ENCODE data around the gene ARHGAP10. TPM values are rescaled to one million over a fixed set of nuclear protein-coding genes. Genes with fewer than 3 reads are reported as not detected.
"Not testable (repeated sequence)": the region's sequence is repeated elsewhere in the genome, so short reads cannot be mapped to it uniquely, and the experiment has no call there.

The ARHGAP10 gene
- total and polyA plus RNA-seq, 3 experiments from 2014 or later = 8.6 to 14.0 (median 9.7) TPM

DNA sequence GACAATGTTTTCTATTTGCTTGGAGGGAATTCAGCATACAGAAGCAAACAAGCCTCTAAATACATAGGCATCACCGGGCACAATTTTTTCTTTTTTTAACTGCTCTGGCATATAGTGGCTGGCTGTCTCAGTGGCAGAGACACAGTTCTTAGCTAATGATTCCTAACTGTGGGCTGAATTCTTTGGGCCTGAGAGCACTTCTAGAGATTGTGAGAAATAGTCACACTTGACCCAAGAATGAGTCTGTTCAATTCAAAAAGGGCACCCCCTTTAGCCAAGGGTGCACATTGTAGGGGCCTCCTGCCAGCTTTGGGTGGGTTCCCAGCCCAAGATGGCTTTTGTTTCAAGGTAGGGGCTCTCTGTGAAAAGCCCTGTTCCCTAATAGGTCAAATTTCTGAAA lies 345.7 kb downstream of the ARHGAP10 start:
- no peak overlapping the region for H3K4me3 Mint-ChIP-seq
- no peaks in the 10 kb centered on the region for H3K27me3 Mint-ChIP-seq
- ChIA-PET CTCF (interaction anchor here (1.3 kb wide), 1 partner anchor 21 kb away, joined by 3 read pairs; no protein-coding TSS in a partner anchor), POLR2A (no interaction called here)
- H3K4me1 Mint-ChIP-seq = no peaks in the 10 kb centered on the region
- peak overlapping the region in 2 of 8 donors; percentile 19 to 28 for H3K27ac Mint-ChIP-seq
- no peaks in the 10 kb centered on the region for H3K4me1 ChIP-seq (ENCODE audit: insufficient read depth, low read length)
- H3K27ac ChIP-seq (ENCODE audit: low read depth, low read length) = no peak overlapping the region
- DNase-seq = no peak
- H3K4me3 ChIP-seq (ENCODE audit: low read length) = no peak overlapping the region
- peaks cover 24 to 96% (median 77%) of the 10 kb centered on the region in 3 donors for H3K36me3 Mint-ChIP-seq
- H3K36me3 ChIP-seq (ENCODE audit: insufficient read depth, low read length) = peaks cover 4% of the 10 kb centered on the region
- no peaks in the 10 kb centered on the region for H3K27me3 ChIP-seq (ENCODE audit: insufficient read depth, low read length, poor library complexity, severe bottlenecking)
- H3K9me3 Mint-ChIP-seq = peaks cover 6 to 47% (median 35%) of the 10 kb centered on the region in 5 donors
- H3K9me3 ChIP-seq (ENCODE audit: low read length) = peaks cover 17% of the 10 kb centered on the region

DNA sequence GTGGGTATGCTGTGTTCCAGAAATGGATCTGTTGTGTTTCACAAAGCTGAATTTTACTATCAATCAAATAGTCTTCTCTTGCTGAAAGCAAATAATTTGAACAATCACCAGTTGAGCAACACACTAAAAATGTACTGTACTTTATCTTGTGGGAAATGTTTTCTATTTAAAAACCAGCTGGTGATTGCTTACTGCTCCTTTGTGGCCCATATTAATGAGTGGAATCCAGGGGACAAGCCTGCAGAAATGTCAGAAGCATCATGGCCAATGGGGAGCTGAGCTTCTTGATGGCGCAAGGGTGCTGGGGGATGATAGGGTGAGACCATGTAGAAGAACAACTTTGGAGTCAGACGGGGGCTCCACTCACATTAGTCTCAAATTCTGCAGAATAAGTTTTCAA lies 346.2 kb downstream of the ARHGAP10 start:
- ChIA-PET CTCF (no interaction called here), POLR2A (no interaction called here)
- H3K36me3 Mint-ChIP-seq = peaks cover 24 to 93% (median 73%) of the 10 kb centered on the region in 3 donors

DNA sequence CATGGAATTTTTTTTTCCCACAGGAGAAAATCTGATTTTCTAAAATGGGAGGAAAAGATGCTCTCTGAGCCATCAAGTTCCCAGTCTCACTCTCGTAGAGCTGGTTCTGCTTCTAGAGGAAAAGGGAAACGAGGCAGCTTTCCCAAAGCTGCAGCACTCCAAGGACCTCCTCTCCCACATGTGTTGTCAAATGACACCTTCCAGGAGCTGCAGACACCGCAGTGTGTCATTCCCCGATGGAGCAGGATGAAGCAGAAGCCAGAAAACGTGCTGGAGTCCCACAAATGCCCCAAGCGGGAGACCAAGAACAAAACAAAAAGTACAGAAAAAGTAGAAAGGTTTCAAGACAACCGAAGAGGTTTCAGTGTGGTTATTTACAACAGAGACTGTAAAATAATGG lies 348.1 kb downstream of the ARHGAP10 start:
- peaks cover 22 to 79% (median 69%) of the 10 kb centered on the region in 3 donors for H3K36me3 Mint-ChIP-seq

More for the DNA sequence above, 346.2 kb downstream of the ARHGAP10 start:
- H3K27ac ChIP-seq (ENCODE audit: low read depth, low read length) = no peak overlapping the region
- H3K36me3 ChIP-seq (ENCODE audit: insufficient read depth, low read length) = peaks cover 4% of the 10 kb centered on the region
- Mint-ChIP-seq H3K9me3 (peaks cover 6 to 42% (median 35%) of the 10 kb centered on the region in 5 donors), H3K27ac (peak overlapping the region in 2 of 8 donors; percentile 54 to 58), H3K4me1 (no peaks in the 10 kb centered on the region), H3K27me3 (no peaks in the 10 kb centered on the region), H3K4me3 (no peak overlapping the region)
- H3K9me3 ChIP-seq (ENCODE audit: low read length) = peaks cover 17% of the 10 kb centered on the region
- no peak for DNase-seq
- no peaks in the 10 kb centered on the region for H3K4me1 ChIP-seq (ENCODE audit: insufficient read depth, low read length)
- H3K4me3 ChIP-seq (ENCODE audit: low read length) = no peak overlapping the region
- H3K27me3 ChIP-seq (ENCODE audit: insufficient read depth, low read length, poor library complexity, severe bottlenecking) = no peaks in the 10 kb centered on the region

DNA sequence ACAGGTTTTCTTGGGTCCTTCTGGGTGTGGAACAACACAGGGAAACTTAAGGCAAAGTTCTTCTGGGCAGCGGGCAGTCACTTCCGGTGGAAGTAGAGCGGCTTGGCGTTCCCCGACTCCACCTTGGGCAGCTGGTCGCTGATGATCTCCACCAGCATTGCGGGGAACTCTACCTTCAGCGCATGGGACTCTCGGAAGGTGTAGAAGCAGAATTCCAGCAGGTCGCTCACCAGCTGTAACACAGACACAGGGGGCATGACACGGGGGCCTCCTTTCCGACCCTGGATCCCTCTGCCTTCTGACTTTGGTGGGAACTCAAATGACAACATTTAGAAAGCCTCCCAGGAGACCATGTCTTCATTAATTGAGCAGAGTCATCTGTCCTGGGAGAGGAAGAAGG lies 349.4 kb downstream of the ARHGAP10 start:
- Mint-ChIP-seq H3K36me3 (peaks cover 15 to 66% (median 61%) of the 10 kb centered on the region in 3 donors), H3K27me3 (no peaks in the 10 kb centered on the region), H3K9me3 (peaks cover 3 to 10% (median 7%) of the 10 kb centered on the region in 5 donors), H3K4me1 (peaks cover 21 to 30% (median 25%) of the 10 kb centered on the region in 3 donors), H3K4me3 (no peak overlapping the region), H3K27ac (peak overlapping the region in 1 of 8 donors; percentile 8)
- Histone ChIP-seq H3K9me3 (ENCODE audit: low read length) (no peaks in the 10 kb centered on the region), H3K27ac (ENCODE audit: low read depth, low read length) (no peak overlapping the region), H3K4me1 (ENCODE audit: insufficient read depth, low read length) (no peaks in the 10 kb centered on the region), H3K27me3 (ENCODE audit: insufficient read depth, low read length, poor library complexity, severe bottlenecking) (no peaks in the 10 kb centered on the region), H3K36me3 (ENCODE audit: insufficient read depth, low read length) (peaks cover 4% of the 10 kb centered on the region), H3K4me3 (ENCODE audit: low read length) (no peak overlapping the region)
- no peak for DNase-seq
- POLR2A ChIA-PET = no interaction called here
- CTCF ChIA-PET = interaction anchor here (1.6 kb wide), 1 partner anchor 29 kb away, joined by 5 read pairs; no protein-coding TSS in a partner anchor

More for the DNA sequence above, 348.1 kb downstream of the ARHGAP10 start:
- Histone ChIP-seq H3K4me3 (ENCODE audit: low read length) (no peak overlapping the region), H3K27ac (ENCODE audit: low read depth, low read length) (no peak overlapping the region), H3K9me3 (ENCODE audit: low read length) (peaks cover 4% of the 10 kb centered on the region), H3K27me3 (ENCODE audit: insufficient read depth, low read length, poor library complexity, severe bottlenecking) (no peaks in the 10 kb centered on the region), H3K36me3 (ENCODE audit: insufficient read depth, low read length) (peaks cover 4% of the 10 kb centered on the region), H3K4me1 (ENCODE audit: insufficient read depth, low read length) (no peaks in the 10 kb centered on the region)
- POLR2A ChIA-PET = no interaction called here
- H3K4me1 Mint-ChIP-seq = peaks cover 11 to 17% (median 12%) of the 10 kb centered on the region in 3 donors
- CTCF ChIA-PET = interaction anchor here (1.6 kb wide), 1 partner anchor 27 kb away, joined by 5 read pairs; no protein-coding TSS in a partner anchor
- no peaks in the 10 kb centered on the region for H3K27me3 Mint-ChIP-seq
- peaks cover 6 to 24% (median 18%) of the 10 kb centered on the region in 5 donors for H3K9me3 Mint-ChIP-seq
- H3K27ac Mint-ChIP-seq = peak overlapping the region in 1 of 8 donors; percentile 69
- no peak overlapping the region for H3K4me3 Mint-ChIP-seq
- no peak for DNase-seq

DNA sequence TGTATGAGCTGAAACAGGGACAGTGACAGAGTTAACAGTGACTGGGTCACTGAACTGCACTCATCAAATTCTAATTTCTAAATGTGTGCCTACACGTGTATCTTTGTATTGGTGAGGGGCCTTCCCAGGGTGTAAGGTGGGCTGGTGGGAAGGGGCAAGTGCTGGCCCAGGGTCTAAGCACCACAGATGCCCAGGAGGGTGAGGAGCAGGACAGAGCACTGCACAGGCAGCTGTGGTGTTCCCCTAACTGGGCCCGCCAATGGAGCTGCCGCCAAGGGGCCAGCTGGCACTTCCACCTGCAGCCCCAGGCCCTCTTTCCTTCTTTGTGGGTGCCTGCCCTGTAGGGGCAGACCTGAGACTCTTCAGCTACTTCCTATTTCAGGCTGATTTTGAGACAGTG lies 349.9 kb downstream of the ARHGAP10 start:
- peak overlapping the region in 1 of 8 donors; percentile 79 for H3K27ac Mint-ChIP-seq
- no peaks in the 10 kb centered on the region for H3K27me3 ChIP-seq (ENCODE audit: insufficient read depth, low read length, poor library complexity, severe bottlenecking)
- no peaks in the 10 kb centered on the region for H3K4me1 ChIP-seq (ENCODE audit: insufficient read depth, low read length)
- no peak overlapping the region for H3K4me3 ChIP-seq (ENCODE audit: low read length)
- H3K27ac ChIP-seq (ENCODE audit: low read depth, low read length) = no peak overlapping the region
- peaks cover 22 to 33% (median 26%) of the 10 kb centered on the region in 3 donors for H3K4me1 Mint-ChIP-seq
- CTCF ChIA-PET = no interaction called here
- no peaks in the 10 kb centered on the region for H3K9me3 ChIP-seq (ENCODE audit: low read length)
- no peak overlapping the region for H3K4me3 Mint-ChIP-seq
- peaks cover 13 to 62% (median 56%) of the 10 kb centered on the region in 3 donors for H3K36me3 Mint-ChIP-seq
- H3K36me3 ChIP-seq (ENCODE audit: insufficient read depth, low read length) = peaks cover 3% of the 10 kb centered on the region
- DNase-seq = no peak
- H3K27me3 Mint-ChIP-seq = no peaks in the 10 kb centered on the region
- peaks cover 0 to 7% (median 5%) of the 10 kb centered on the region in 5 donors for H3K9me3 Mint-ChIP-seq
- POLR2A ChIA-PET = no interaction called here

DNA sequence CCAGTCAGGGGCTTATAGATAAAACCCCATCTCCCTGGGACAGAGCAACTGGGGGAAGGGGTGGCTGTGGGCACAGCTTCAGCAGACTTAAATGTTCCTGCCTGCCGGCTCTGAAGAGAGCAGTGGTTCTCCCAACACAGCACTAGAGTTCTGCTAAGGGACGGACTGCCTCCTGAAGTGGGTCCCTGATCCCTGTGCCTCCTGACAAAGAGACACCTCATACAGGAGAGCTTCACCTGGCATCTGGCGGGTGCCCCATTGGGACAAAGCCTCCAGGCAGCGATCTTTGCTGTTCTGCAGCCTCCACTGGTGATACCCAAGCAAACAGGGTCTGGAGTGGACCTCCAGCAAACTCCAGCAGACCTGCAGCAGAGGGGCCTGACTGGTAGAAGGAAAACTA lies 351.2 kb downstream of the ARHGAP10 start:
- H3K9me3 ChIP-seq (ENCODE audit: low read length); H3K27me3 ChIP-seq (ENCODE audit: insufficient read depth, low read length, poor library complexity, severe bottlenecking); DNase-seq; H3K4me1 ChIP-seq (ENCODE audit: insufficient read depth, low read length); H3K36me3 ChIP-seq (ENCODE audit: insufficient read depth, low read length); H3K27me3 Mint-ChIP-seq; H3K27ac ChIP-seq (ENCODE audit: low read depth, low read length); CTCF ChIA-PET; H3K4me3 ChIP-seq (ENCODE audit: low read length); H3K9me3 Mint-ChIP-seq; H3K4me3 Mint-ChIP-seq: not testable (repeated sequence)
- H3K27ac Mint-ChIP-seq = peak overlapping the region in 1 of 8 donors; percentile 47
- peaks cover 33 to 46% (median 37%) of the 10 kb centered on the region in 3 donors for H3K4me1 Mint-ChIP-seq
- H3K36me3 Mint-ChIP-seq = peaks cover 10 to 50% (median 50%) of the 10 kb centered on the region in 3 donors
- POLR2A ChIA-PET = interaction anchor here (0.6 kb wide), 1 partner anchor 11 kb away, joined by 3 read pairs; no protein-coding TSS in a partner anchor

DNA sequence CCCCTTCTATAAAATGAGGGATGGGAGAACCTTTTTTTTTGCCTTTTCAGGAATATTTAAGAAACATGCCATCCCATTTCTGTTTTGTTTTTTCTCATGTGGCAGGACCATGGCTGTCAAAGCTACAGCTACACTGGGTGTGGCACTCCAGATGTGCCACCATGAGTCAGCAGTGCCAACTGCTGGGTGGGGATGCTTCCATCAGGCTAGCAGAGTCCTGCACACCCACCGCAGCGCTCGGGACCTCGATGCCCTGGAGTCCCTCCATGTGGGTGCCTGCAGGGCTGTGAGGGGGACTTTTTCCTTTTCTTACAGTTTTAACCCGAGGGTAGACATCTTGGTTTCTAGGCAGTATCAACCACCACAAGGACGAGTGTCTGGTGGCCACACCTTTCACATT lies 357.7 kb downstream of the ARHGAP10 start:
- peaks cover 33 to 64% (median 40%) of the 10 kb centered on the region in 3 donors for H3K4me1 Mint-ChIP-seq
- H3K27ac ChIP-seq (ENCODE audit: low read depth, low read length) = no peak overlapping the region
- H3K36me3 Mint-ChIP-seq = peaks cover 0 to 23% (median 16%) of the 10 kb centered on the region in 3 donors
- H3K27me3 ChIP-seq (ENCODE audit: insufficient read depth, low read length, poor library complexity, severe bottlenecking) = no peaks in the 10 kb centered on the region
- no peak for DNase-seq
- ChIA-PET POLR2A (no interaction called here), CTCF (no interaction called here)
- H3K27me3 Mint-ChIP-seq = no peaks in the 10 kb centered on the region
- H3K27ac Mint-ChIP-seq = peak overlapping the region in 2 of 8 donors; percentile 47 to 54
- peaks cover 0 to 3% (median 0%) of the 10 kb centered on the region in 5 donors for H3K9me3 Mint-ChIP-seq
- H3K4me3 ChIP-seq (ENCODE audit: low read length) = no peak overlapping the region
- no peaks in the 10 kb centered on the region for H3K9me3 ChIP-seq (ENCODE audit: low read length)
- H3K4me1 ChIP-seq (ENCODE audit: insufficient read depth, low read length) = no peaks in the 10 kb centered on the region
- no peak overlapping the region for H3K4me3 Mint-ChIP-seq
- H3K36me3 ChIP-seq (ENCODE audit: insufficient read depth, low read length) = no peaks in the 10 kb centered on the region

DNA sequence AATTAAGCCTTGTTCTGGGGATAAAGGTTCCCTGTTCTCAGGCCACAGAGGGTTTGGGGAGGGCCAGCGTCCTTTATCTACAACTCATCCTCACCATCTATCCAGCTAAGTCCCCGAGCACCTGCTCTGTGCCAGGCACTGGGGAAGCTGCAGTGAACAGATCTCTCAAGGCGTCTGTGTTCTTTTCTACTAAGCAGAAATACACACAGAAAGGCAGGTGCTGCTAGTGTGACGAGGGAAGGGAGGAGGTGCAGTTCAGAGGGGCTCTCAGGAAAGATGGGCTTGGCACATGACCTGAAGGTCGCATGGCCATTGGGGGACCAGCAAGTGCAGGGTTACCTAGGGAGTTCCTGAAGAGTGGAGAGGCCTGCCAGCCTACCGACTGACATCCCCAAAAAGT lies 358.1 kb downstream of the ARHGAP10 start:
- POLR2A ChIA-PET = no interaction called here
- no peaks in the 10 kb centered on the region for H3K36me3 ChIP-seq (ENCODE audit: insufficient read depth, low read length)
- Mint-ChIP-seq H3K27ac (peak overlapping the region in 5 of 8 donors; percentile 17 to 64 (median 46)), H3K4me3 (no peak overlapping the region), H3K9me3 (peaks cover 0 to 3% (median 0%) of the 10 kb centered on the region in 5 donors), H3K4me1 (peaks cover 32 to 60% (median 36%) of the 10 kb centered on the region in 3 donors), H3K27me3 (no peaks in the 10 kb centered on the region), H3K36me3 (peaks cover 0 to 23% (median 12%) of the 10 kb centered on the region in 3 donors)
- no peaks in the 10 kb centered on the region for H3K27me3 ChIP-seq (ENCODE audit: insufficient read depth, low read length, poor library complexity, severe bottlenecking)
- H3K27ac ChIP-seq (ENCODE audit: low read depth, low read length) = no peak overlapping the region
- no peak for DNase-seq
- no peaks in the 10 kb centered on the region for H3K4me1 ChIP-seq (ENCODE audit: insufficient read depth, low read length)
- CTCF ChIA-PET = interaction anchor here (1.5 kb wide), 1 partner anchor 35 kb away, joined by 3 read pairs; no protein-coding TSS in a partner anchor
- no peaks in the 10 kb centered on the region for H3K9me3 ChIP-seq (ENCODE audit: low read length)
- H3K4me3 ChIP-seq (ENCODE audit: low read length) = no peak overlapping the region
